PC-3 (cell line): ENCODE measurements around the gene CAMK1D.

Experiments
- CTCF ChIP-seq: fragments of 300-600 bp; sonication (generic); conservative IDR thresholded peaks from 2 replicates; pipeline ENCODE4 v1.5.1; 2017; ENCODE audit warnings: antibody characterized with exemption, low read depth, mild to moderate bottlenecking, low read length
- EZH2 ChIP-seq: fragments of 300-600 bp; sonication (generic); IDR thresholded peaks from one replicate; pipeline ENCODE4 v1.6.1; 2017; ENCODE audit warnings: antibody characterized with exemption, mild to moderate bottlenecking, low read length; ENCODE audit not compliant: unreplicated experiment
- EZH2phosphoT487 ChIP-seq: fragments of 300-600 bp; sonication (generic); IDR thresholded peaks from 2 replicates; pipeline ENCODE4 v1.6.1; 2018; ENCODE audit warnings: mild to moderate bottlenecking, antibody characterized with exemption, low read length, borderline replicate concordance

- no peak for TF ChIP-seq CTCF
- no peak for TF ChIP-seq EZH2phosphoT487
- no peak for TF ChIP-seq EZH2
These were observed 238.1 kb downstream of the CAMK1D start for GRCh38 chr10:12587451-12587888.
